RPMI8226 (cell line): ENCODE data around the gene RGS19.

Experiments used
- DNase-seq: peaks from one replicate; pipeline ENCODE4 v3.0.0-alpha.2; 2015

Gene RGS19

GRCh38 chr20:64032706-64033624, 46.4 kb downstream of the RGS19 start:
- no peak for DNase-seq

- no peak for DNase-seq
Observed at GRCh38 chr20:64031822-64032314, 47.5 kb downstream of the RGS19 start.

- DNase-seq = no peak
Observed at GRCh38 chr20:64030371-64031134, 48.8 kb downstream of the RGS19 start.

- no peak for DNase-seq
Observed at GRCh38 chr20:64029293-64030117, 49.8 kb downstream of the RGS19 start.

- no peak for DNase-seq
Observed at GRCh38 chr20:64027981-64028685, 51.2 kb downstream of the RGS19 start.

GRCh38 chr20:64025826-64026412, 53.4 kb downstream of the RGS19 start:
- DNase-seq = no peak

GRCh38 chr20:64025101-64025825, 54.1 kb downstream of the RGS19 start:
- no peak for DNase-seq

- no peak for DNase-seq
Observed at GRCh38 chr20:64024141-64024990, 55.0 kb downstream of the RGS19 start.

- no peak for DNase-seq
Observed at GRCh38 chr20:64023361-64024140, 55.8 kb downstream of the RGS19 start.
